B cell (primary cell): ENCODE measurements around the gene ADM5. TPM values are rescaled to one million over a fixed set of nuclear protein-coding genes. Genes with fewer than 3 reads are reported as not detected.
A peak's percentile ranks its signal among the peaks of the same experiment; 100 is the strongest.

Experiments
- ATAC-seq: fragments of 200-7000 bp; cut with Tn5 transposase; one replicate; pipeline ENCODE4 v1.10.0; 2021; ENCODE audit warnings: low read depth, mild to moderate bottlenecking, moderate number of reproducible peaks, moderate library complexity
- CTCF ChIA-PET: fragments of 350-600 bp; sonication (Branson Sonifier 250); formaldehyde crosslinking; loops from one replicate; lab custom pipeline; 2021; ENCODE audit warnings: antibody characterized with exemption, inconsistent platforms; lab: Charles Lee
- POLR2A ChIA-PET: fragments of 350-600 bp; sonication (Branson Sonifier 250); formaldehyde crosslinking; loops from one replicate; lab custom pipeline; 2021; ENCODE audit warnings: antibody characterized with exemption; lab: Charles Lee
- DNase-seq: peaks from one replicate; pipeline ENCODE4 v3.0.0; 2013
- H2AFZ ChIP-seq: 2 replicates; pipeline ENCODE4 v1.6.1; 2012; ENCODE audit warnings: mild to moderate bottlenecking, low read depth, low read length; ENCODE audit not compliant: insufficient read depth, poor library complexity, severe bottlenecking
- H3K27ac ChIP-seq, 2 donors: 1 replicate in 1 of 2; 2 replicates in 1 of 2; pipeline ENCODE4 v1.5.1; 2012 to 2013; ENCODE audit warnings: low read length in 2 of 2, mild to moderate bottlenecking in 2 of 2, moderate library complexity in 1 of 2
- H3K27me3 ChIP-seq, 4 experiments: fragments of 200-600 bp in 1 of 4; sonication (generic) in 1 of 4; replicated peaks in 1 of 4; 1 replicate in 2 of 4; 2 replicates in 2 of 4; pipeline versions ENCODE4 v1.6.1 to v1.7.0; 2013 to 2016; ENCODE audit warnings: low read length in 3 of 4, mild to moderate bottlenecking in 2 of 4, mixed read lengths in 1 of 4, moderate library complexity in 1 of 4; ENCODE audit not compliant: insufficient read depth in 4 of 4, control insufficient read depth in 3 of 4; ENCODE audit errors: control extremely low read depth in 1 of 4
- H3K36me3 ChIP-seq, 2 experiments: replicated peaks in 1 of 2; 1 replicate in 1 of 2; 2 replicates in 1 of 2; pipeline versions ENCODE4 v1.6.1 to v1.7.1; 2013; ENCODE audit warnings: low read length in 1 of 2; ENCODE audit not compliant: insufficient read depth in 2 of 2, control insufficient read depth in 1 of 2; ENCODE audit errors: control extremely low read depth in 1 of 2, extremely low read depth in 1 of 2
- H3K4me1 ChIP-seq, 2 donors: fragments of 200-600 bp in 1 of 2; sonication (generic) in 1 of 2; 1 replicate in 1 of 2; 2 replicates in 1 of 2; pipeline versions ENCODE4 v1.5.1 to v1.6.1; 2013 to 2017; ENCODE audit warnings: low read length in 2 of 2; ENCODE audit not compliant: control insufficient read depth in 2 of 2, insufficient read depth in 2 of 2
- H3K4me2 ChIP-seq: replicated peaks from 2 replicates; pipeline ENCODE3; 2012; ENCODE audit warnings: mild to moderate bottlenecking, low read depth, low read length; ENCODE audit not compliant: poor library complexity, severe bottlenecking
- H3K4me3 ChIP-seq, 5 experiments: fragments of 200-600 bp in 1 of 5; sonication (generic) in 1 of 5; 1 replicate in 3 of 5; 2 replicates in 2 of 5; pipeline versions ENCODE4 v1.5.1 to v1.7.0; 2011 to 2016; ENCODE audit warnings: low read length in 4 of 5, mild to moderate bottlenecking in 4 of 5, low read depth in 2 of 5, control low read depth in 1 of 5, moderate library complexity in 1 of 5; ENCODE audit not compliant: insufficient read depth in 1 of 5; ENCODE audit errors: control extremely low read depth in 1 of 5, extremely low read depth in 1 of 5
- H3K79me2 ChIP-seq: fragments of 200-600 bp; sonication (generic); one replicate; pipeline ENCODE4 v1.6.0; 2016; ENCODE audit warnings: low read length; ENCODE audit not compliant: control insufficient read depth, insufficient read depth
- H3K9ac ChIP-seq: fragments of 200-600 bp; sonication (generic); 2 replicates; pipeline ENCODE4 v1.6.1; 2017; ENCODE audit warnings: mild to moderate bottlenecking, low read length, moderate library complexity
- H3K9me3 ChIP-seq, 3 donors: one replicate each; pipeline versions ENCODE4 v1.6.1 to v1.7.1; 2013; ENCODE audit warnings: low read length in 2 of 3; ENCODE audit not compliant: control insufficient read depth in 2 of 3, insufficient read depth in 1 of 3; ENCODE audit errors: control extremely low read depth in 1 of 3
- H4K20me1 ChIP-seq: 2 replicates; pipeline ENCODE4 v1.6.0; 2012; ENCODE audit warnings: mild to moderate bottlenecking, low read length; ENCODE audit not compliant: insufficient read depth, control insufficient read depth, poor library complexity, severe bottlenecking
- H3K27ac Mint-ChIP-seq: one replicate; pipeline ENCODE4 v1.8.0; 2021; ENCODE audit warnings: mixed read lengths
- H3K27me3 Mint-ChIP-seq: one replicate; pipeline ENCODE4 v1.8.0; 2021; ENCODE audit warnings: mixed read lengths
- H3K4me1 Mint-ChIP-seq: one replicate; pipeline ENCODE4 v1.8.0; 2021; ENCODE audit warnings: mixed read lengths
- H3K4me3 Mint-ChIP-seq: one replicate; pipeline ENCODE4 v1.8.0; 2021; ENCODE audit warnings: mixed read lengths
- H3K9me3 Mint-ChIP-seq: one replicate; pipeline ENCODE4 v1.8.0; 2022; ENCODE audit warnings: mixed read lengths; ENCODE audit not compliant: insufficient read depth
- EZH2 ChIP-seq: IDR thresholded peaks from 2 replicates; pipeline ENCODE4 v1.6.1; 2012; ENCODE audit warnings: borderline replicate concordance, low read depth, mild to moderate bottlenecking, moderate library complexity, low read length; ENCODE audit not compliant: insufficient read depth, poor library complexity, severe bottlenecking
- WGBS: methylation state at CpG from one replicate; pipeline ENCODE4 v1.1.5; 2013; ENCODE audit warnings: missing lambda C conversion rate; ENCODE audit not compliant: insufficient coverage; 5-methylcytosine and 5-hydroxymethylcytosine counted together
- intact Hi-C: fragments of 100-400 bp; cut with micrococcal nuclease; formaldehyde crosslinking; loops from one replicate; pipeline ENCODE4 v1.10.0; 2022
- polyA plus RNA-seq: library from polyadenylated mRNA; depleted of rRNA; stranded (reverse); fragments of >200 nt; gene quantifications from 2 replicates; pipeline ENCODE4 v1.2.3, GENCODE V29; 2012
- total RNA-seq, 2 donors: library from RNA; stranded (reverse); fragments of 120-200 nt in 1 of 2; gene quantifications; 1 replicate in 1 of 2; 2 replicates in 1 of 2; pipeline versions ENCODE4 v1.2.3 to v1.2.4, GENCODE V29; 2013 to 2022
- TF ChIP-seq, protein P1 (sequence below): fragments of 200-600 bp; IDR thresholded peaks from one replicate; pipeline ENCODE4 v1.8.0; 2022; ENCODE audit warnings: antibody characterized with exemption, mild to moderate bottlenecking

ADM5 gene
- total and polyA plus RNA-seq, 2 donors (not counting 1 experiment from before 2014, with no cell fraction given) = 5.6 to 8.4 TPM

DNA sequence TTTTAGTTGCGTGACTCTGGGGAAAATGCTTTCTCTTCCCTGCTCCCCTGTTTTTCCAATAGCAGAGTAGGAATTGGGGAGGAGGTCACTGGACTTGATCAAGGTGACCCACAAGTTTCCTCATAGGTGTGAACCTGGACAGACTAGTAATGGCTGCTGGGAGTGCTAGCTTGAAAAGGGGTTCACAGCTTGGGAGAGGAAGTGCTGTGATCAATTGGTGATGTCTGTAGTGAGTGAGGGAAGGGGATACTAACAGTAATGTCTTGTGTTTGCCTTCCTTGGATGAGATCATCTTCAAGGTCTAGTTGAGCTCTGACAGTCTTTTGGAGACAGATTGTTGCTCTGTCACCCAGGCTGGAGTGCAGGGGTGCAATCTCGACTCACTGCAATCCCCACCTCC lies 21.9 kb upstream of the ADM5 start:
- no peak overlapping the region for H3K4me2 ChIP-seq
- Mint-ChIP-seq H3K27me3 (no peaks in the 10 kb centered on the region), H3K9me3 (no peaks in the 10 kb centered on the region), H3K4me1 (peaks cover 45% of the 10 kb centered on the region), H3K4me3 (peak overlapping the region; percentile 95), H3K27ac (peak overlapping the region; percentile 50)
- POLR2A ChIA-PET = no interaction called here
- no peak overlapping the region for H3K27ac ChIP-seq
- TF ChIP-seq EZH2 = no peak
- TF ChIP-seq, protein P1, sequence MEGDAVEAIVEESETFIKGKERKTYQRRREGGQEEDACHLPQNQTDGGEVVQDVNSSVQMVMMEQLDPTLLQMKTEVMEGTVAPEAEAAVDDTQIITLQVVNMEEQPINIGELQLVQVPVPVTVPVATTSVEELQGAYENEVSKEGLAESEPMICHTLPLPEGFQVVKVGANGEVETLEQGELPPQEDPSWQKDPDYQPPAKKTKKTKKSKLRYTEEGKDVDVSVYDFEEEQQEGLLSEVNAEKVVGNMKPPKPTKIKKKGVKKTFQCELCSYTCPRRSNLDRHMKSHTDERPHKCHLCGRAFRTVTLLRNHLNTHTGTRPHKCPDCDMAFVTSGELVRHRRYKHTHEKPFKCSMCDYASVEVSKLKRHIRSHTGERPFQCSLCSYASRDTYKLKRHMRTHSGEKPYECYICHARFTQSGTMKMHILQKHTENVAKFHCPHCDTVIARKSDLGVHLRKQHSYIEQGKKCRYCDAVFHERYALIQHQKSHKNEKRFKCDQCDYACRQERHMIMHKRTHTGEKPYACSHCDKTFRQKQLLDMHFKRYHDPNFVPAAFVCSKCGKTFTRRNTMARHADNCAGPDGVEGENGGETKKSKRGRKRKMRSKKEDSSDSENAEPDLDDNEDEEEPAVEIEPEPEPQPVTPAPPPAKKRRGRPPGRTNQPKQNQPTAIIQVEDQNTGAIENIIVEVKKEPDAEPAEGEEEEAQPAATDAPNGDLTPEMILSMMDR = no peak
- H2AFZ ChIP-seq = no peak overlapping the region
- H3K27me3 ChIP-seq = no peaks in the 10 kb centered on the region
- DNase-seq (no peak), ATAC-seq (no peak)
- peaks cover 29% of the 10 kb centered on the region for H3K79me2 ChIP-seq
- WGBS = 100% methylated on average over 1 of the region's 2 CpGs
- intact Hi-C loops = no loop called here
- no peak overlapping the region for H3K4me3 ChIP-seq
- CTCF ChIA-PET = interaction anchor here (0.6 to 2.1 kb wide), 3 partner anchors 9 to 13 kb away, joined by 3 to 6 read pairs (median 3); no protein-coding TSS in a partner anchor
- H3K4me1 ChIP-seq = peaks cover 22 to 39% of the 10 kb centered on the region in 2 donors
- H3K9ac ChIP-seq = no peak overlapping the region
- no peaks in the 10 kb centered on the region for H3K9me3 ChIP-seq
- H4K20me1 ChIP-seq = peaks cover 25% of the 10 kb centered on the region
- peaks cover 3 to 6% of the 10 kb centered on the region in 2 experiments for H3K36me3 ChIP-seq

DNA sequence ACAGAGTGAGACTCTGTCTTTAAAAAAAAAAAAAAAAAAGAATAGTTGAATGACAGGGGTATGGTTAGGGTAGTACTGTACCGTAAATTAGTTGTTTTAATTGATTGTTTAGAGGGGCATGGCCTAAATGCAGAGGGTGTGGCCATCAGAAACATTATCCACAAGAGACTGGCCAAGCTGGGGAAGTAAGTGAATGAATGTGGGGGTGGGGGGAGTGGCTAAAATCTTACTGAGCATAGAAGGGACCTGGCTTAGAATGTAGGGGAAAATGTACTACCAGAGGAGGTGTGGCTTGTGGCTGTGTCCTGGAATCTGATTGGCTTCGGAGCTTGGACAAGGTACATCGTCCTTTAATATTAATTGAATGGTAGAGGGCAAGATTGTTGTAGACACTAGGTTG lies 19.9 kb upstream of the ADM5 start:
- no peak overlapping the region for H3K4me2 ChIP-seq
- no peak overlapping the region for H2AFZ ChIP-seq
- no peak overlapping the region for H3K27ac ChIP-seq
- no peaks in the 10 kb centered on the region for H3K9me3 Mint-ChIP-seq
- peaks cover 17 to 40% of the 10 kb centered on the region in 2 donors for H3K4me1 ChIP-seq
- H3K4me3 ChIP-seq = no peak overlapping the region
- peaks cover 6% of the 10 kb centered on the region for H4K20me1 ChIP-seq
- ATAC-seq = no peak
- no peak for DNase-seq
- no peaks in the 10 kb centered on the region for H3K36me3 ChIP-seq
- H3K27ac Mint-ChIP-seq = no peak overlapping the region
- peaks cover 42% of the 10 kb centered on the region for H3K4me1 Mint-ChIP-seq
- no peaks in the 10 kb centered on the region for H3K9me3 ChIP-seq
- H3K4me3 Mint-ChIP-seq = no peak overlapping the region
- ChIA-PET CTCF (interaction anchor here (0.6 kb wide), 1 partner anchor 164 kb away, joined by 4 read pairs; no protein-coding TSS in a partner anchor), POLR2A (interaction anchor here (0.6 kb wide), 1 partner anchor 198 kb away, joined by 5 read pairs; the partner anchor contains the start of gene PNKP)
- H3K9ac ChIP-seq = no peak overlapping the region
- no peaks in the 10 kb centered on the region for H3K27me3 ChIP-seq
- 100% methylated on average over 3 of the region's 3 CpGs for WGBS
- peaks cover 17% of the 10 kb centered on the region for H3K79me2 ChIP-seq
- TF ChIP-seq, protein P1 = no peak
- no peak for TF ChIP-seq EZH2
- no peaks in the 10 kb centered on the region for H3K27me3 Mint-ChIP-seq
- intact Hi-C loops = no loop called here
